Cardiac muscle cell (in vitro differentiated cells and primary cell): ENCODE results near the gene COX14. TPM values are rescaled to one million over a fixed set of nuclear protein-coding genes. Genes with fewer than 3 reads are reported as not detected.

Source experiments
- DNase-seq, 2 donors: peaks; one replicate each; pipeline versions ENCODE4 v3.0.0 to v3.0.0-alpha.2; 2010 to 2017; ENCODE audit warnings: low read depth in 1 of 2, low spot score in 1 of 2
- H3K27ac ChIP-seq: fragments of 200-600 bp; sonication (generic); 2 replicates; pipeline ENCODE4 v1.5.1; 2016
- H3K27me3 ChIP-seq: fragments of 200-600 bp; sonication (generic); 2 replicates; pipeline ENCODE4 v1.6.0; 2016; ENCODE audit warnings: control low read depth
- H3K36me3 ChIP-seq: fragments of 200-600 bp; sonication (generic); 2 replicates; pipeline ENCODE4 v1.5.1; 2016; ENCODE audit warnings: control low read depth
- H3K4me1 ChIP-seq: fragments of 200-600 bp; sonication (generic); 2 replicates; pipeline ENCODE4 v1.8.1; 2017; ENCODE audit warnings: low read depth, mild to moderate bottlenecking, mixed run types
- H3K4me3 ChIP-seq: fragments of 200-600 bp; sonication (generic); 2 replicates; pipeline ENCODE4 v1.5.1; 2016; ENCODE audit warnings: mild to moderate bottlenecking
- H3K9me3 ChIP-seq: fragments of 200-600 bp; sonication (generic); 2 replicates; pipeline ENCODE4 v1.5.1; 2017; ENCODE audit warnings: low read depth, mild to moderate bottlenecking, control low read depth
- polyA plus RNA-seq: library from polyadenylated mRNA; unstranded; fragments of >200 nt; fragmentation: Nextera tagmentation; extraction: Ambion mirVana; gene quantifications from 2 replicates; pipeline ENCODE4 v1.2.1, GENCODE V29; 2016
- total RNA-seq: library from RNA; depleted of rRNA; stranded (reverse); fragments of >200 nt; gene quantifications from 2 replicates; pipeline ENCODE4 v1.2.3, GENCODE V29; 2016
- TF ChIP-seq, protein P1 (sequence below): IDR thresholded peaks from 2 replicates; pipeline ENCODE4 v1.5.1; 2012; ENCODE audit warnings: low read depth, mild to moderate bottlenecking, low read length

Gene COX14
- total and polyA plus RNA-seq, 2 experiments from 2014 or later, result 43.9 to 265 TPM

DNA sequence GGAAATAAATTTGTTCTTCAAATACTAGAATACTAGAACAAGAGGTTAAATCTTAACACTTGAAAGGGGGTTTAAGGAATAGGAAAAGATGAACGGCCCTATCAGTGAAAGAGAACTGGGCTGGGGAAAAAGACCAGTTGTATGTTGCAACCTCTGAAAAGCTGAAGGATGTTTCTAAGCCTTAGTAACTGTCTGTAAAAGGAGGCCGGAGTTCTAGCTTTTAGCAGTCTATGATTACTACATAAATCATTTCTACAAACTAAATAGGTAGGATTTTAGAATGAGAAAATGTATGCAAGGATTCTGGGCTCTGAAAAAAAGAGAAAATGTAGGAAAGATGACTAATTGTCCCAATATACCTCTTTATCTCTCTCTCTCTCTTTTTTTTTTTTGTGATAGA lies 50.2 kb downstream of the COX14 start:
- H3K36me3 ChIP-seq, result peaks cover 4% of the 10 kb centered on the region
- no peak overlapping the region for H3K27ac ChIP-seq
- TF ChIP-seq, protein P1, sequence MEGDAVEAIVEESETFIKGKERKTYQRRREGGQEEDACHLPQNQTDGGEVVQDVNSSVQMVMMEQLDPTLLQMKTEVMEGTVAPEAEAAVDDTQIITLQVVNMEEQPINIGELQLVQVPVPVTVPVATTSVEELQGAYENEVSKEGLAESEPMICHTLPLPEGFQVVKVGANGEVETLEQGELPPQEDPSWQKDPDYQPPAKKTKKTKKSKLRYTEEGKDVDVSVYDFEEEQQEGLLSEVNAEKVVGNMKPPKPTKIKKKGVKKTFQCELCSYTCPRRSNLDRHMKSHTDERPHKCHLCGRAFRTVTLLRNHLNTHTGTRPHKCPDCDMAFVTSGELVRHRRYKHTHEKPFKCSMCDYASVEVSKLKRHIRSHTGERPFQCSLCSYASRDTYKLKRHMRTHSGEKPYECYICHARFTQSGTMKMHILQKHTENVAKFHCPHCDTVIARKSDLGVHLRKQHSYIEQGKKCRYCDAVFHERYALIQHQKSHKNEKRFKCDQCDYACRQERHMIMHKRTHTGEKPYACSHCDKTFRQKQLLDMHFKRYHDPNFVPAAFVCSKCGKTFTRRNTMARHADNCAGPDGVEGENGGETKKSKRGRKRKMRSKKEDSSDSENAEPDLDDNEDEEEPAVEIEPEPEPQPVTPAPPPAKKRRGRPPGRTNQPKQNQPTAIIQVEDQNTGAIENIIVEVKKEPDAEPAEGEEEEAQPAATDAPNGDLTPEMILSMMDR, result no peak
- H3K4me3 ChIP-seq, result no peak overlapping the region
- no peaks in the 10 kb centered on the region for H3K27me3 ChIP-seq
- peaks cover 11% of the 10 kb centered on the region for H3K4me1 ChIP-seq
- H3K9me3 ChIP-seq, result no peaks in the 10 kb centered on the region
- peak in 1 of 2 donors; percentile 66 for DNase-seq

DNA sequence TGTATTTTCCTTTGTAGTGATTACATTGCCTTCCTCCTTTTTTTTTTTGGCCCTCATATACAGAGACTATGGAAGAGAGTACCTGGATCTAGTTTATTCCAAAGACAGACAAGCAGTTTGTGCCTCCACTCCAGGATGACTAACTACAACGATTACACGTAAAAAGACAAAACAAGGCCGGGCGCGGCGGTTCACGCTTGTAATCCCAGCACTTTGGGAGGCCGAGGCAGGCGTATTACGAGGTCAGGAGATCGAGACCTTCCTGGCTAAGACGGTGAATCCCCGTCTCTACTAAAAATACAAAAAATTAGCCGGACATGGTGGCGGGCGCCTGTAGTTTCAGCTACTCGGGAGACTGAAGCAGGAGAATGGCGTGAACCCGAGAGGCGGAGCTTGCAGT lies 52.9 kb downstream of the COX14 start:
- TF ChIP-seq, protein P1, result no peak
- Histone ChIP-seq H3K27me3 (no peaks in the 10 kb centered on the region), H3K36me3 (no peaks in the 10 kb centered on the region), H3K4me3 (no peak overlapping the region), H3K9me3 (no peaks in the 10 kb centered on the region), H3K27ac (no peak overlapping the region), H3K4me1 (peaks cover 11% of the 10 kb centered on the region)
- no peak for DNase-seq

DNA sequence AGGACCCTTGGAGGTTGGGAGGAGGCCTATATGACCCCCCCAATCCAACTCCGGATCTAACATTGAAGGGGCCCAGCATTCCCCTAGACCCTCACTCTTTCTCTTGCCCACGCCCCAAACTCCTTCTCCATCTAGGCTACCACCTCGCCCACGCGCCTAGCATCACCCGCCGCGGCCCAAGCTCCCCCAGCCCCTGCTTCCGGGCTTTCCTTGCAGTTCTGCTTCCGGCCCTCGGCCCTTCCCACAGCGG lies 54.7 kb downstream of the COX14 start:
- peak overlapping the region; percentile 78 for H3K27ac ChIP-seq
- H3K27me3 ChIP-seq, result no peaks in the 10 kb centered on the region
- no peaks in the 10 kb centered on the region for H3K9me3 ChIP-seq
- DNase-seq, result no peak
- peak overlapping the region; percentile 47 for H3K4me3 ChIP-seq
- no peaks in the 10 kb centered on the region for H3K36me3 ChIP-seq
- TF ChIP-seq, protein P1, result no peak
- no peaks in the 10 kb centered on the region for H3K4me1 ChIP-seq

GRCh38 chr12:50167049-50167828 lies 55.2 kb downstream of the COX14 start, which contains the start of gene CERS5:
TSS of gene CERS5 (minus strand) at chr12:50167369. CDS start at chr12:50167297, 72 bp downstream.
- DNase-seq, result peak; percentile 98 to 99
- Histone ChIP-seq H3K4me1 (no peaks in the 10 kb centered on the region), H3K4me3 (peak within 1 kb of the TSS; percentile 47), H3K9me3 (no peaks in the 10 kb centered on the region), H3K27me3 (no peaks in the 10 kb centered on the region), H3K27ac (peak within 1 kb of the TSS; percentile 94), H3K36me3 (no peaks in the 10 kb centered on the region)
- TF ChIP-seq, protein P1, result peak; percentile 3

Other genes starting within 250 kb of the COX14 start
- gene FAIM2, start 208.3 kb upstream of the COX14 start, total RNA-seq, result 0.06 TPM in 1 of 2 replicates, not detected in the other
- gene FAIM2, start 208.3 kb upstream of the COX14 start, polyA plus RNA-seq, result 0.49 TPM in 1 of 2 replicates, not detected in the other
- not detected in 2 replicates for gene AQP2, start 161.5 kb upstream of the COX14 start, total RNA-seq
- not detected in 2 replicates for gene AQP2, start 161.5 kb upstream of the COX14 start, polyA plus RNA-seq
- gene AQP5, start 150.4 kb upstream of the COX14 start, total RNA-seq, result 1.6 TPM in 1 of 2 replicates, not detected in the other
- gene AQP5, start 150.4 kb upstream of the COX14 start, polyA plus RNA-seq, result 0.56 and 0.74 TPM in 2 replicates
- 1.8 TPM in 1 of 2 replicates, not detected in the other for gene AQP6, start 139.3 kb upstream of the COX14 start, total RNA-seq
- 0.26 and 0.42 TPM in 2 replicates for gene AQP6, start 139.3 kb upstream of the COX14 start, polyA plus RNA-seq
- 10.4 and 63.9 TPM in 2 replicates for gene RACGAP1, start 86.7 kb upstream of the COX14 start, total RNA-seq
- gene RACGAP1, start 86.7 kb upstream of the COX14 start, polyA plus RNA-seq, result 13.4 and 57.3 TPM in 2 replicates
- gene ASIC1, start 54.6 kb upstream of the COX14 start, total RNA-seq, result 5.0 and 7.0 TPM in 2 replicates
- 4.6 and 6.9 TPM in 2 replicates for gene ASIC1, start 54.6 kb upstream of the COX14 start, polyA plus RNA-seq
- gene SMARCD1, start 26.9 kb upstream of the COX14 start, total RNA-seq, result 97.8 and 108 TPM in 2 replicates
- 40.7 and 45.1 TPM in 2 replicates for gene SMARCD1, start 26.9 kb upstream of the COX14 start, polyA plus RNA-seq
- gene GPD1, start 8.2 kb upstream of the COX14 start, total RNA-seq, result 1.7 and 3.4 TPM in 2 replicates
- 2.5 and 4.3 TPM in 2 replicates for gene GPD1, start 8.2 kb upstream of the COX14 start, polyA plus RNA-seq
- 51.9 and 78.4 TPM in 2 replicates for gene CERS5, start 55.1 kb downstream of the COX14 start, total RNA-seq
- gene CERS5, start 55.1 kb downstream of the COX14 start, polyA plus RNA-seq, result 107 and 127 TPM in 2 replicates
- 12.6 and 12.8 TPM in 2 replicates for gene LIMA1, start 171.3 kb downstream of the COX14 start, total RNA-seq
- gene LIMA1, start 171.3 kb downstream of the COX14 start, polyA plus RNA-seq, result 8.9 and 9.9 TPM in 2 replicates